Nephron (organoid): ENCODE data around the gene GALNT12.
A peak's percentile ranks its signal among the peaks of the same experiment; 100 is the strongest.

ENCODE experiments used
- H3K27ac Mint-ChIP-seq, 3 experiments: 2 replicates each; pipeline ENCODE4 v1.8.0; 2020; ENCODE audit warnings: mixed read lengths in 3 of 3, mild to moderate bottlenecking in 2 of 3, moderate library complexity in 1 of 3
- H3K27me3 Mint-ChIP-seq: 2 replicates; pipeline ENCODE4 v1.8.0; 2021; ENCODE audit warnings: low read depth, mild to moderate bottlenecking, moderate library complexity, mixed read lengths
- H3K36me3 Mint-ChIP-seq: 2 replicates; pipeline ENCODE4 v1.8.0; 2020; ENCODE audit warnings: low read depth, mixed read lengths
- H3K4me1 Mint-ChIP-seq: 2 replicates; pipeline ENCODE4 v1.8.0; 2020; ENCODE audit warnings: mixed read lengths
- H3K4me3 Mint-ChIP-seq, 3 experiments: 2 replicates each; pipeline ENCODE4 v1.8.0; 2020; ENCODE audit warnings: mild to moderate bottlenecking in 3 of 3, mixed read lengths in 3 of 3, moderate library complexity in 2 of 3
- H3K9me3 Mint-ChIP-seq: 2 replicates; pipeline ENCODE4 v1.8.0; 2020; ENCODE audit warnings: mixed read lengths
- CTCF ChIP-seq, 3 experiments: fragments of 200-600 bp; sonication (generic); IDR thresholded peaks; one replicate each; pipeline ENCODE4 v1.5.0; 2021; ENCODE audit warnings: antibody characterized with exemption in 3 of 3; ENCODE audit not compliant: unreplicated experiment in 3 of 3

Gene GALNT12

GRCh38 chr9:98778251-98778650 is 29.2 kb upstream of the GALNT12 start:
- Mint-ChIP-seq H3K36me3 (peaks cover 43% of the 10 kb centered on the region), H3K27me3 (no peaks in the 10 kb centered on the region), H3K27ac (peak overlapping the region in 2 of 3 experiments; percentile 76 to 98), H3K9me3 (no peaks in the 10 kb centered on the region), H3K4me1 (peaks cover 12% of the 10 kb centered on the region), H3K4me3 (no peak overlapping the region)
- no peak for TF ChIP-seq CTCF (IDR thresholded peaks at IDR 0.05; ENCODE audit: unreplicated experiment in 3 of 3)

- peak overlapping the region; percentile 54 to 98 (median 76) for H3K27ac Mint-ChIP-seq
- no peak overlapping the region for H3K4me3 Mint-ChIP-seq
- H3K4me1 Mint-ChIP-seq, result peaks cover 16% of the 10 kb centered on the region
- no peaks in the 10 kb centered on the region for H3K27me3 Mint-ChIP-seq
- H3K9me3 Mint-ChIP-seq, result no peaks in the 10 kb centered on the region
- no peak for TF ChIP-seq CTCF (IDR thresholded peaks at IDR 0.05; ENCODE audit: unreplicated experiment in 3 of 3)
- H3K36me3 Mint-ChIP-seq, result peaks cover 37% of the 10 kb centered on the region
These were observed 28.5 kb upstream of the GALNT12 start for GRCh38 chr9:98778711-98779530.

- Mint-ChIP-seq H3K9me3 (no peaks in the 10 kb centered on the region), H3K27me3 (no peaks in the 10 kb centered on the region), H3K27ac (peak overlapping the region in 1 of 3 experiments; percentile 67), H3K4me1 (peaks cover 26% of the 10 kb centered on the region), H3K4me3 (no peak overlapping the region), H3K36me3 (peaks cover 38% of the 10 kb centered on the region)
- TF ChIP-seq CTCF (IDR thresholded peaks at IDR 0.05; ENCODE audit: unreplicated experiment in 3 of 3), result no peak
These were observed 27.3 kb upstream of the GALNT12 start for GRCh38 chr9:98780059-98780749.

DNA sequence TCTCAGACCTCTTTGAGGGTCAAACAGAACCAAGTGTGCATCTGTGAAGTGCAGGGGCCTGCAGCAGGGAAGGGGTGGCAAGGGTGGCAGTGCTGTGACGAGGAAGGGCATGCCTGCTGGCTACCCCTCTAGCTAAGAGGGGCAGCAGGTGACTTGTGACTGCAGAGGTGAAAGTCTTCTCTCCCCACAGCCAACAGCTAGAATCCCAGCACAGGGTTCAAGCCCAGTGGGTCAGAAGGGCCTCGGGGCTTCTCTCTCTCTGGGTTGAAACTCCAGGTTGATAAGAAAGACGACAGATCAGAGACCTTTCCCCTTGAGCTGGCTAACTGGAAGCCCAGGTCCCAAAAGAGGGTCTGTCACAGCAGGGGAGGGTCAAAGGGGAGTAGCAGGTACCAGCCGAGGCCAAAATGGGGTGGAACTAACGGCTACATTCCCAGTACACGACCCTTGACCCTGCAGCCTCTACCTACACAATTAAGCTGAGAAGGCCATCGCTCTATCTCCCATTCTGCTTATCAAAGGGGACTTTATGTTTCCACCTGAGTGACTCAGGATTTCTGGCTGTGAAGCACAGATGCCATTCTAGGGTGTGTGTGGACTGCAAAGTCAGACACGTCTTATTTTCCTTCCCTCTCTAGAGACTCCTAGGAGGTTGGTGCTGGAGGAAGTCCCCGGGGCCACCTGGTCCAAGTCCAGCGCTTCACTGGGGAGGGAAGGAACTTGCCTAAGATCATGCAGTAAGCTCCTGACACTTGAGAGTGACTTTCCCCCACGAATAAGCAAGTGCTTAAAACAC is 25.7 kb upstream of the GALNT12 start:
- H3K4me1 Mint-ChIP-seq, result peaks cover 34% of the 10 kb centered on the region

More for the DNA sequence above, 25.7 kb upstream of the GALNT12 start:
- no peaks in the 10 kb centered on the region for H3K27me3 Mint-ChIP-seq
- H3K27ac Mint-ChIP-seq, result peak overlapping the region in 1 of 3 experiments; percentile 60
- no peak overlapping the region for H3K4me3 Mint-ChIP-seq
- no peak for TF ChIP-seq CTCF (IDR thresholded peaks at IDR 0.05; ENCODE audit: unreplicated experiment in 3 of 3)
- peaks cover 39% of the 10 kb centered on the region for H3K36me3 Mint-ChIP-seq
- H3K9me3 Mint-ChIP-seq, result no peaks in the 10 kb centered on the region
